OCI-LY1 (cell line): ENCODE measurements around the gene AJAP1.

Experiments used
- H2AFZ ChIP-seq: fragments of 200-600 bp; sonication (generic), shearing (Covaris generic); 2 replicates; pipeline ENCODE4 v1.6.0; 2014; ENCODE audit warnings: antibody characterized with exemption, mild to moderate bottlenecking, low read length
- H3F3A ChIP-seq: fragments of 200-600 bp; sonication (generic), shearing (Covaris generic); 2 replicates; pipeline ENCODE4 v1.6.0; 2014; ENCODE audit warnings: mild to moderate bottlenecking, antibody characterized with exemption, low read length, moderate library complexity; ENCODE audit not compliant: insufficient read depth
- H3K27ac ChIP-seq: fragments of 200-600 bp; sonication (generic); 2 replicates; pipeline ENCODE4 v1.5.1; 2014; ENCODE audit warnings: low read length, mixed run types, mild to moderate bottlenecking, low read depth; ENCODE audit not compliant: poor library complexity, severe bottlenecking
- H3K27me3 ChIP-seq: fragments of 200-600 bp; sonication (generic); 2 replicates; pipeline ENCODE4 v1.6.0; 2014; ENCODE audit warnings: antibody characterized with exemption, mild to moderate bottlenecking, low read length, moderate library complexity; ENCODE audit not compliant: insufficient read depth
- H3K36me3 ChIP-seq: fragments of 200-600 bp; sonication (generic); 2 replicates; pipeline ENCODE4 v1.6.1; 2014; ENCODE audit warnings: mild to moderate bottlenecking, antibody characterized with exemption, low read length, moderate library complexity, mixed read lengths; ENCODE audit not compliant: insufficient read depth
- H3K4me1 ChIP-seq: fragments of 200-600 bp; sonication (generic); 2 replicates; pipeline ENCODE4 v1.5.1; 2014; ENCODE audit warnings: mild to moderate bottlenecking, low read length, moderate library complexity; ENCODE audit not compliant: insufficient read depth, severe bottlenecking
- H3K4me2 ChIP-seq: fragments of 200-600 bp; sonication (generic), shearing (Covaris generic); 2 replicates; pipeline ENCODE4 v1.6.1; 2014; ENCODE audit warnings: low read length
- H3K4me3 ChIP-seq: fragments of 200-600 bp; sonication (generic); 2 replicates; pipeline ENCODE4 v1.5.1; 2014; ENCODE audit warnings: low read length, low read depth, mild to moderate bottlenecking, mixed read lengths; ENCODE audit not compliant: poor library complexity, severe bottlenecking
- H3K79me2 ChIP-seq: fragments of 200-600 bp; shearing (Covaris generic); 2 replicates; pipeline ENCODE4 v1.6.1; 2016; ENCODE audit warnings: mixed run types, low read length, mixed read lengths; ENCODE audit not compliant: insufficient read depth
- H3K9ac ChIP-seq: fragments of 200-600 bp; sonication (generic), shearing (Covaris generic); 2 replicates; pipeline ENCODE4 v1.6.1; 2014; ENCODE audit warnings: mild to moderate bottlenecking, low read length, mixed read lengths
- H3K9me2 ChIP-seq: fragments of 200-600 bp; sonication (generic), shearing (Covaris generic); 2 replicates; pipeline ENCODE4 v1.6.1; 2014; ENCODE audit warnings: low read depth, mild to moderate bottlenecking, low read length, mixed read lengths
- H3K9me3 ChIP-seq: fragments of 200-600 bp; shearing (Covaris generic); 2 replicates; pipeline ENCODE4 v1.6.1; 2014; ENCODE audit warnings: low read length, mixed read lengths
- H4K20me1 ChIP-seq: fragments of 200-600 bp; sonication (generic), shearing (Covaris generic); 2 replicates; pipeline ENCODE4 v1.6.0; 2016; ENCODE audit warnings: mild to moderate bottlenecking, low read length; ENCODE audit not compliant: insufficient read depth
- CTCF ChIP-seq: fragments of 200-600 bp; sonication (generic), shearing (Covaris generic); IDR thresholded peaks from 2 replicates; pipeline ENCODE4 v1.5.1; 2017; ENCODE audit warnings: mild to moderate bottlenecking, antibody characterized with exemption, low read length, moderate library complexity, mixed read lengths
- EZH2 ChIP-seq: fragments of 200-600 bp; sonication (generic), shearing (Covaris generic); IDR thresholded peaks from 2 replicates; pipeline ENCODE4 v1.8.0; 2017; ENCODE audit warnings: borderline replicate concordance, mixed run types, mild to moderate bottlenecking, antibody characterized with exemption, low read length, moderate library complexity, mixed read lengths

Gene AJAP1

GRCh38 chr1:4778056-4778455 is 123.6 kb downstream of the AJAP1 start:
- no peaks in the 10 kb centered on the region for H3K9me3 ChIP-seq
- no peak overlapping the region for H3K4me3 ChIP-seq
- H3F3A ChIP-seq = no peaks in the 10 kb centered on the region
- H2AFZ ChIP-seq = no peak overlapping the region
- H3K9me2 ChIP-seq = no peaks in the 10 kb centered on the region
- no peak overlapping the region for H3K4me2 ChIP-seq
- no peak overlapping the region for H3K27ac ChIP-seq
- H3K4me1 ChIP-seq = no peaks in the 10 kb centered on the region
- H3K79me2 ChIP-seq = no peaks in the 10 kb centered on the region
- no peaks in the 10 kb centered on the region for H4K20me1 ChIP-seq
- no peak overlapping the region for H3K9ac ChIP-seq
- H3K27me3 ChIP-seq = no peaks in the 10 kb centered on the region
- TF ChIP-seq EZH2 (no peak), CTCF (peak; percentile 15; the same call in 1 of the 2 replicates)
- no peaks in the 10 kb centered on the region for H3K36me3 ChIP-seq

GRCh38 chr1:4781646-4782045 is 127.2 kb downstream of the AJAP1 start:
- H3K4me3 ChIP-seq = no peak overlapping the region

DNA sequence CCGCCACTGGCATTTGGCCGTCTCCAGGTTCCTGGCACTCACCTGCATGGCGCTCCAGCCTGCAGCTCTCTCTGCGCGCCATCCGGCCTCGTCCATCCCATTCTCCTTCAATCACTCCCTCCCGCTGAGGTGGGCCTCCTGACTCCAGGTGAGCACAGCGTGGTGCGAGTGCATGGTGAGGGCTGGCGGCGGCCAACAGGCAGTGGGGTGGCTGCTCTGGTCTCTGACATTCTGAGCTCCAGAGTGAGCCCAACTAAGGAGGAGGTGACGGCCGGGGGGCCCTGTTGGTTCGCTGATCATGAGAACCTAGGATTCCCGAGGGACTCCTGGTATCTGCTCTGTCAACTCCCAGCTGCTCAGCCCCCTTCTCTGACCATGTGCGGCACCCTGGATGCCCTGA is 130.4 kb downstream of the AJAP1 start:
- H3K4me2 ChIP-seq = no peak overlapping the region
- TF ChIP-seq CTCF (no peak), EZH2 (no peak)
- no peaks in the 10 kb centered on the region for H3K27me3 ChIP-seq
- no peaks in the 10 kb centered on the region for H3K9me3 ChIP-seq
- no peak overlapping the region for H2AFZ ChIP-seq
- H3K27ac ChIP-seq = no peak overlapping the region
- H3K79me2 ChIP-seq = no peaks in the 10 kb centered on the region
- H3K4me1 ChIP-seq = no peaks in the 10 kb centered on the region
- H3K4me3 ChIP-seq = no peak overlapping the region
- H4K20me1 ChIP-seq = no peaks in the 10 kb centered on the region
- H3K36me3 ChIP-seq = no peaks in the 10 kb centered on the region
- H3K9me2 ChIP-seq = no peaks in the 10 kb centered on the region
- H3K9ac ChIP-seq = no peak overlapping the region
- H3F3A ChIP-seq = no peaks in the 10 kb centered on the region

More at GRCh38 chr1:4781646-4782045, 127.2 kb downstream of the AJAP1 start:
- no peaks in the 10 kb centered on the region for H3K27me3 ChIP-seq
- H3K9me3 ChIP-seq = no peaks in the 10 kb centered on the region
- TF ChIP-seq EZH2 (no peak), CTCF (no peak)
- H3K4me1 ChIP-seq = no peaks in the 10 kb centered on the region
- H3K79me2 ChIP-seq = no peaks in the 10 kb centered on the region
- H3K4me2 ChIP-seq = no peak overlapping the region
- H2AFZ ChIP-seq = no peak overlapping the region
- H3K9me2 ChIP-seq = no peaks in the 10 kb centered on the region
- H3K27ac ChIP-seq = no peak overlapping the region
- H4K20me1 ChIP-seq = no peaks in the 10 kb centered on the region
- no peak overlapping the region for H3K9ac ChIP-seq
- no peaks in the 10 kb centered on the region for H3F3A ChIP-seq
- H3K36me3 ChIP-seq = no peaks in the 10 kb centered on the region
